ENCODE data around the gene PRDX1.

DNA sequence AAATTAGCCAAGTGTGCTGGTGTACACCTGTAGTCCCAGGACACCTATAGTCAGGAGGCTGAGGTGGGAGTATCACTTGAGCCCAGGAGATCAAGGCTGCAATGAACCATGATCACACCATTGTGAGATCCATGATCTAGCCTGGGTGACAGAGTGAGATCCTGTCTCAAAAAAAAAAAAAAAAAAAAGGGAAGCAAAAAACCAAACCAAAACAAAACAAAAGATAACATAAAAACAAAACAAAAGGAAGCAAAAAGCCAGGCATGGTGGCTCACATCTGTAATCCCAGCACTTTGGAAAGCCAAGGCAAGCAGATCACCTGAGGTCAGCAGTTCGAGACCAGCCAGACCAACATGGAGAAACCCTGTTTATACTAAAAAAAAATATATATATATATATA, 19.5 kb upstream of the PRDX1 start:
- TF ChIP-seq ZC3H10 (CRISPR knock-in tag; IDR thresholded peaks at IDR 0.05) (no peak), TCF4 (CRISPR knock-in tag; IDR thresholded peaks at IDR 0.05; ENCODE audit: borderline replicate concordance) (no peak), ARNTL (CRISPR knock-in tag; IDR thresholded peaks at IDR 0.05; ENCODE audit: borderline replicate concordance, low read depth) (no peak)
- TF ChIP-seq, protein P1, sequence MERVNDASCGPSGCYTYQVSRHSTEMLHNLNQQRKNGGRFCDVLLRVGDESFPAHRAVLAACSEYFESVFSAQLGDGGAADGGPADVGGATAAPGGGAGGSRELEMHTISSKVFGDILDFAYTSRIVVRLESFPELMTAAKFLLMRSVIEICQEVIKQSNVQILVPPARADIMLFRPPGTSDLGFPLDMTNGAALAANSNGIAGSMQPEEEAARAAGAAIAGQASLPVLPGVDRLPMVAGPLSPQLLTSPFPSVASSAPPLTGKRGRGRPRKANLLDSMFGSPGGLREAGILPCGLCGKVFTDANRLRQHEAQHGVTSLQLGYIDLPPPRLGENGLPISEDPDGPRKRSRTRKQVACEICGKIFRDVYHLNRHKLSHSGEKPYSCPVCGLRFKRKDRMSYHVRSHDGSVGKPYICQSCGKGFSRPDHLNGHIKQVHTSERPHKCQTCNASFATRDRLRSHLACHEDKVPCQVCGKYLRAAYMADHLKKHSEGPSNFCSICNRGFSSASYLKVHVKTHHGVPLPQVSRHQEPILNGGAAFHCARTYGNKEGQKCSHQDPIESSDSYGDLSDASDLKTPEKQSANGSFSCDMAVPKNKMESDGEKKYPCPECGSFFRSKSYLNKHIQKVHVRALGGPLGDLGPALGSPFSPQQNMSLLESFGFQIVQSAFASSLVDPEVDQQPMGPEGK (CRISPR knock-in tag; IDR thresholded peaks at IDR 0.05; ENCODE audit: borderline replicate concordance) = no peak
